Activated CD8-positive, alpha-beta T cell treated with anti-CD3 and anti-CD28 coated beads, Interleukin-2, amount 10 ng/mL, durations not matched to agents 7 days and 5 days (primary cell): ENCODE results near the gene CFAP90. TPM values are rescaled to one million over a fixed set of nuclear protein-coding genes. Genes with fewer than 3 reads are reported as not detected.

Source experiments
- ATAC-seq: fragments of 150-1000 bp; cut with Tn5 transposase; one replicate; pipeline ENCODE4 v1.10.0; 2021; ENCODE audit warnings: moderate library complexity
- CTCF ChIA-PET: fragments of 350-600 bp; sonication (Branson Sonifier 250); formaldehyde crosslinking; loops from one replicate; lab custom pipeline; 2021; ENCODE audit warnings: antibody characterized with exemption; lab: Charles Lee
- POLR2A ChIA-PET: fragments of 350-600 bp; sonication (Branson Sonifier 250); formaldehyde crosslinking; loops from one replicate; lab custom pipeline; 2021; ENCODE audit warnings: antibody characterized with exemption; lab: Charles Lee
- DNase-seq: peaks from one replicate; pipeline ENCODE4 v3.0.0-alpha.2; 2020
- H3K27ac Mint-ChIP-seq: one replicate; pipeline ENCODE4 v1.8.0; 2021; ENCODE audit warnings: mild to moderate bottlenecking, mixed read lengths
- H3K27me3 Mint-ChIP-seq: one replicate; pipeline ENCODE4 v1.8.0; 2021; ENCODE audit warnings: low read depth, mixed read lengths
- H3K36me3 Mint-ChIP-seq: one replicate; pipeline ENCODE4 v1.8.0; 2021; ENCODE audit warnings: low read depth, mixed read lengths
- H3K4me1 Mint-ChIP-seq: one replicate; pipeline ENCODE4 v1.8.0; 2021; ENCODE audit warnings: low read depth, mixed read lengths
- H3K4me3 Mint-ChIP-seq: one replicate; pipeline ENCODE4 v1.8.0; 2021; ENCODE audit warnings: mild to moderate bottlenecking, mixed read lengths
- H3K9me3 Mint-ChIP-seq: one replicate; pipeline ENCODE4 v1.8.0; 2022; ENCODE audit warnings: mixed read lengths; ENCODE audit not compliant: insufficient read depth
- total RNA-seq, 2 experiments: library from RNA; stranded (reverse); gene quantifications; one replicate each; pipeline ENCODE4 v1.2.3, GENCODE V29; 2021

CFAP90 gene
- total RNA-seq, 2 experiments from 2014 or later, result not detected

GRCh38 chr5:7878381-7878873 lies 27.5 kb upstream of the CFAP90 start:
- POLR2A ChIA-PET, result no interaction called here
- DNase-seq (no peak), ATAC-seq (no peak)
- Mint-ChIP-seq H3K4me3 (no peak overlapping the region), H3K9me3 (no peaks in the 10 kb centered on the region), H3K27ac (no peak overlapping the region), H3K4me1 (peaks cover 31% of the 10 kb centered on the region), H3K27me3 (no peaks in the 10 kb centered on the region), H3K36me3 (peaks cover 69% of the 10 kb centered on the region)
- CTCF ChIA-PET, result interaction anchor here (1.6 to 3.7 kb wide), 3 partner anchors 9 to 20 kb away, joined by 5 to 31 read pairs (median 8); partner anchors contain the start of genes FASTKD3 and MTRR

- Mint-ChIP-seq H3K36me3 (peaks cover 66% of the 10 kb centered on the region), H3K27ac (no peak overlapping the region), H3K9me3 (no peaks in the 10 kb centered on the region), H3K27me3 (no peaks in the 10 kb centered on the region), H3K4me1 (peaks cover 36% of the 10 kb centered on the region), H3K4me3 (no peak overlapping the region)
- DNase-seq (no peak), ATAC-seq (no peak)
- POLR2A ChIA-PET, result no interaction called here
- CTCF ChIA-PET, result interaction anchor here (1.6 to 3.7 kb wide), 3 partner anchors 9 to 20 kb away, joined by 5 to 31 read pairs (median 8); partner anchors contain the start of genes FASTKD3 and MTRR
Observed at GRCh38 chr5:7877851-7878250, 26.9 kb upstream of the CFAP90 start.

- DNase-seq (no peak), ATAC-seq (no peak)
- POLR2A ChIA-PET, result no interaction called here
- Mint-ChIP-seq H3K36me3 (peaks cover 65% of the 10 kb centered on the region), H3K27me3 (no peaks in the 10 kb centered on the region), H3K4me3 (no peak overlapping the region), H3K4me1 (peaks cover 45% of the 10 kb centered on the region), H3K9me3 (no peaks in the 10 kb centered on the region), H3K27ac (no peak overlapping the region)
- CTCF ChIA-PET, result interaction anchor here (3.7 kb wide), 1 partner anchor 10 kb away, joined by 31 read pairs; no protein-coding TSS in a partner anchor
Observed at GRCh38 chr5:7876867-7877266, 25.9 kb upstream of the CFAP90 start.

GRCh38 chr5:7875151-7875550 lies 24.2 kb upstream of the CFAP90 start:
- peaks cover 61% of the 10 kb centered on the region for H3K4me1 Mint-ChIP-seq
- no peak overlapping the region for H3K27ac Mint-ChIP-seq
- DNase-seq (no peak), ATAC-seq (no peak)
- H3K4me3 Mint-ChIP-seq, result no peak overlapping the region
- ChIA-PET POLR2A (no interaction called here), CTCF (interaction anchor here (0.9 to 1.0 kb wide), 2 partner anchors 9 to 12 kb away, joined by 3 to 4 read pairs; no protein-coding TSS in a partner anchor)
- no peaks in the 10 kb centered on the region for H3K9me3 Mint-ChIP-seq
- no peaks in the 10 kb centered on the region for H3K27me3 Mint-ChIP-seq
- peaks cover 64% of the 10 kb centered on the region for H3K36me3 Mint-ChIP-seq

GRCh38 chr5:7874639-7875038 lies 23.7 kb upstream of the CFAP90 start:
- Mint-ChIP-seq H3K36me3 (peaks cover 64% of the 10 kb centered on the region), H3K9me3 (no peaks in the 10 kb centered on the region), H3K27ac (no peak overlapping the region), H3K4me3 (no peak overlapping the region), H3K27me3 (no peaks in the 10 kb centered on the region), H3K4me1 (peaks cover 65% of the 10 kb centered on the region)
- DNase-seq, result no peak
- POLR2A ChIA-PET, result no interaction called here
- CTCF ChIA-PET, result interaction anchor here (1.0 kb wide), 1 partner anchor 12 kb away, joined by 4 read pairs; no protein-coding TSS in a partner anchor
- no peak for ATAC-seq

- Mint-ChIP-seq H3K9me3 (no peaks in the 10 kb centered on the region), H3K27me3 (no peaks in the 10 kb centered on the region), H3K4me3 (peak overlapping the region; percentile 46), H3K36me3 (peaks cover 56% of the 10 kb centered on the region), H3K4me1 (peaks cover 60% of the 10 kb centered on the region), H3K27ac (peak overlapping the region; percentile 71)
- DNase-seq, result peak; percentile 45
- ChIA-PET CTCF (interaction anchor here (6.2 kb wide), 1 partner anchor 14 kb away, joined by 37 read pairs; no protein-coding TSS in a partner anchor), POLR2A (no interaction called here)
- ATAC-seq, result no peak
Observed at GRCh38 chr5:7873216-7873615, 22.3 kb upstream of the CFAP90 start.

GRCh38 chr5:7872517-7873130 lies 21.7 kb upstream of the CFAP90 start:
- POLR2A ChIA-PET, result no interaction called here
- Mint-ChIP-seq H3K4me3 (peak overlapping the region; percentile 46), H3K4me1 (peaks cover 58% of the 10 kb centered on the region)

GRCh38 chr5:7871653-7872052 lies 20.7 kb upstream of the CFAP90 start:
- ChIA-PET CTCF (interaction anchor here (1.0 to 6.2 kb wide), 3 partner anchors 14 to 126 kb away, joined by 3 to 37 read pairs (median 4); no protein-coding TSS in a partner anchor), POLR2A (no interaction called here)
- H3K36me3 Mint-ChIP-seq, result peaks cover 51% of the 10 kb centered on the region
- ATAC-seq (no peak), DNase-seq (no peak)
- peaks cover 62% of the 10 kb centered on the region for H3K4me1 Mint-ChIP-seq
- H3K27ac Mint-ChIP-seq, result peak overlapping the region; percentile 0
- peak overlapping the region; percentile 2 for H3K4me3 Mint-ChIP-seq
- no peaks in the 10 kb centered on the region for H3K27me3 Mint-ChIP-seq
- no peaks in the 10 kb centered on the region for H3K9me3 Mint-ChIP-seq

More at GRCh38 chr5:7872517-7873130, 21.7 kb upstream of the CFAP90 start:
- DNase-seq (no peak), ATAC-seq (no peak)
- Mint-ChIP-seq H3K27me3 (no peaks in the 10 kb centered on the region), H3K27ac (peak overlapping the region; percentile 71), H3K9me3 (no peaks in the 10 kb centered on the region), H3K36me3 (peaks cover 50% of the 10 kb centered on the region)
- CTCF ChIA-PET, result interaction anchor here (0.7 to 6.2 kb wide), 4 partner anchors 12 to 127 kb away, joined by 3 to 37 read pairs (median 4); no protein-coding TSS in a partner anchor

GRCh38 chr5:7869474-7870136 lies 18.7 kb upstream of the CFAP90 start:
- ChIA-PET CTCF (interaction anchor here (1.2 to 6.2 kb wide), 5 partner anchors 8 to 59 kb away, joined by 3 to 37 read pairs (median 8); no protein-coding TSS in a partner anchor), POLR2A (interaction anchor here (0.6 to 2.3 kb wide), 6 partner anchors 12 to 1462 kb away, joined by 3 to 11 read pairs (median 3); no protein-coding TSS in a partner anchor)
- Mint-ChIP-seq H3K27me3 (no peaks in the 10 kb centered on the region), H3K36me3 (peaks cover 51% of the 10 kb centered on the region), H3K4me1 (peaks cover 65% of the 10 kb centered on the region), H3K27ac (peak overlapping the region; percentile 85), H3K4me3 (peak overlapping the region; percentile 92), H3K9me3 (no peaks in the 10 kb centered on the region)
- peak; percentile 58 for ATAC-seq
- peak; percentile 32 for DNase-seq

GRCh38 chr5:7868773-7869473 lies 18.0 kb upstream of the CFAP90 start, which contains the start of the genes FASTKD3 and MTRR:
TSS of gene FASTKD3 (minus strand) at chr5:7869031. CDS start at chr5:7868083, 948 bp downstream.
TSS of gene MTRR (plus strand) at chr5:7869148. CDS start at chr5:7870795, 1,647 bp downstream.
- no peaks in the 10 kb centered on the region for H3K27me3 Mint-ChIP-seq
- DNase-seq (peak; percentile 94), ATAC-seq (peak; percentile 100)
- H3K4me1 Mint-ChIP-seq, result peaks cover 63% of the 10 kb centered on the region
- ChIA-PET POLR2A (interaction anchor here (0.5 to 2.3 kb wide), 7 partner anchors 8 to 1237 kb away, joined by 3 to 11 read pairs (median 4); partner anchors contain the start of gene NSUN2), CTCF (interaction anchor here (1.2 to 6.2 kb wide), 5 partner anchors 8 to 60 kb away, joined by 3 to 37 read pairs (median 8); no protein-coding TSS in a partner anchor)
- no peaks in the 10 kb centered on the region for H3K9me3 Mint-ChIP-seq
- H3K27ac Mint-ChIP-seq, result peak within 1 kb of the TSS; percentile 87
- peak within 1 kb of the TSS; percentile 92 for H3K4me3 Mint-ChIP-seq
- peaks cover 49% of the 10 kb centered on the region for H3K36me3 Mint-ChIP-seq

- POLR2A ChIA-PET, result interaction anchor here (0.5 to 2.3 kb wide), 5 partner anchors 8 to 1236 kb away, joined by 3 to 11 read pairs (median 4); partner anchors contain the start of gene NSUN2
- peak overlapping the region; percentile 87 for H3K27ac Mint-ChIP-seq
- CTCF ChIA-PET, result interaction anchor here (1.7 to 6.2 kb wide), 4 partner anchors 8 to 18 kb away, joined by 8 to 37 read pairs (median 14); no protein-coding TSS in a partner anchor
- DNase-seq (no peak), ATAC-seq (peak; percentile 2)
- peaks cover 48% of the 10 kb centered on the region for H3K36me3 Mint-ChIP-seq
- no peaks in the 10 kb centered on the region for H3K27me3 Mint-ChIP-seq
- H3K9me3 Mint-ChIP-seq, result no peaks in the 10 kb centered on the region
- H3K4me3 Mint-ChIP-seq, result peak overlapping the region; percentile 92
- peaks cover 58% of the 10 kb centered on the region for H3K4me1 Mint-ChIP-seq
Observed at GRCh38 chr5:7868427-7868772, 17.5 kb upstream of the CFAP90 start.
